Fibroblast of villous mesenchyme (primary cell): ENCODE measurements around the gene SLIT1. TPM values are rescaled to one million over a fixed set of nuclear protein-coding genes. Genes with fewer than 3 reads are reported as not detected.

Source experiments
- DNase-seq: peaks from one replicate; pipeline ENCODE4 v3.0.0-alpha.2; 2010; ENCODE audit warnings: low read depth
- H3K4me3 ChIP-seq: 2 replicates; pipeline ENCODE4 v1.5.1; 2011; ENCODE audit warnings: low read depth, mild to moderate bottlenecking, low read length
- total RNA-seq: library from RNA; depleted of rRNA; stranded (reverse); fragments of >200 nt; gene quantifications from 2 replicates; pipeline ENCODE4 v1.2.3, GENCODE V29; 2012
- TF ChIP-seq, protein P1 (sequence below): IDR thresholded peaks from 2 replicates; pipeline ENCODE4 v1.5.1; 2012; ENCODE audit warnings: low read depth, mild to moderate bottlenecking, low read length; ENCODE audit not compliant: insufficient read depth

SLIT1 gene
- total RNA-seq, 1 donor = not detected

DNA sequence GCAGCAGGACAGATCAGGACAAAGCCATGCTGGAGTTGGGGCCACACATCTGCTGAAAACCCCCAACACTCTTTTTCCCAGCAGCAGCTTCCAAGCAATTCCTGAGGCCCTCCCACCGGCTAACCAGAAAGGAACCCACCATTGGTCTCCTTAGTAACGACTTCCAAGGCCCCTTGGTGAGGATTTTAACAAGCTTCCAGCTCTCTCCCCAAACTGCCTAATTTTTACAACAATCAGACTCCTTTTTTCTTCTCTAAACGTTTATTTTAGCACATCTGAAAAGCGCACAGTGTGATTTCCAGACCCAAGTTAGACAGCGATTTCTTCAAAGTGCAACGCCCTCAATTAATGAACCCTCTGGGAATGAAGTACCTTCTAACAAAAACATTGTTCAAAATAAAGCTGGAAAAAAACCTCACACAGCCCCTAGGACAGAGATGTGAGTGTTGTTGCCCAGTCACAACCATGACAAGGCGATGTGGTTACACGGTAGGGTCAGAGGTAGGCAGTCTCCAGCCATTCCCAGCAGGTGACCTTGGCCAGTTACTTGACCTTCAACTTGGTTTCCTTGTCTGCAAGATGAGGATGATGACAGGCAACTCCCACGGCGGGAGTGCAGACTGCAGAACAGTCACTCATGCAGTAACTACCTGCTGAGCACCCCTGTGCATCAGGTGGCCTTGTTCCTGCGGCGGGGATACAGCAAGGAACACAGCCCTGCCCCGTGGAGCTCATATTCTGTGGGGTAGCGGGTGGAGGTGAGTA is 82.3 kb downstream of the SLIT1 start:
- no peak overlapping the region for H3K4me3 ChIP-seq
- TF ChIP-seq, protein P1, sequence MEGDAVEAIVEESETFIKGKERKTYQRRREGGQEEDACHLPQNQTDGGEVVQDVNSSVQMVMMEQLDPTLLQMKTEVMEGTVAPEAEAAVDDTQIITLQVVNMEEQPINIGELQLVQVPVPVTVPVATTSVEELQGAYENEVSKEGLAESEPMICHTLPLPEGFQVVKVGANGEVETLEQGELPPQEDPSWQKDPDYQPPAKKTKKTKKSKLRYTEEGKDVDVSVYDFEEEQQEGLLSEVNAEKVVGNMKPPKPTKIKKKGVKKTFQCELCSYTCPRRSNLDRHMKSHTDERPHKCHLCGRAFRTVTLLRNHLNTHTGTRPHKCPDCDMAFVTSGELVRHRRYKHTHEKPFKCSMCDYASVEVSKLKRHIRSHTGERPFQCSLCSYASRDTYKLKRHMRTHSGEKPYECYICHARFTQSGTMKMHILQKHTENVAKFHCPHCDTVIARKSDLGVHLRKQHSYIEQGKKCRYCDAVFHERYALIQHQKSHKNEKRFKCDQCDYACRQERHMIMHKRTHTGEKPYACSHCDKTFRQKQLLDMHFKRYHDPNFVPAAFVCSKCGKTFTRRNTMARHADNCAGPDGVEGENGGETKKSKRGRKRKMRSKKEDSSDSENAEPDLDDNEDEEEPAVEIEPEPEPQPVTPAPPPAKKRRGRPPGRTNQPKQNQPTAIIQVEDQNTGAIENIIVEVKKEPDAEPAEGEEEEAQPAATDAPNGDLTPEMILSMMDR = no peak
- no peak for DNase-seq

DNA sequence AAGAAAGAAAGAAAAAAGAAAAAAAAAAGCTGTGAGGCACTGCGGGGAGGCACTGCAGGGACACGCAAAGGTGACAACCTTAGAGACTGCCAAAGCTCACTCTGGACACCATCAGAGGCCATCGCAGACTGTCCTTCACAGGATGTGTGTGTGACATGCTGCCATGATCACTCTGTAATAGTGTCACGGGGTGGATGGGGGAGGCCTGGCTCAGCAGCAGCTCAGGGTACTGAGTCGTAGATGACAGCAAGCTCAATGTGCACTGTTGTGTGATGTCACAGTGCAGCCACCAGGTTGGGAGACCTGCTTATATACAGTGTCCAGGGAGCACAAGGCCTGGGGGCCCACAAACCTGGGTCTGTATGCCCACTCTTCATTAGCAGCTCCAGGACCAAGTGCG is 83.3 kb downstream of the SLIT1 start:
- TF ChIP-seq, protein P1 = no peak
- no peak for DNase-seq

DNA sequence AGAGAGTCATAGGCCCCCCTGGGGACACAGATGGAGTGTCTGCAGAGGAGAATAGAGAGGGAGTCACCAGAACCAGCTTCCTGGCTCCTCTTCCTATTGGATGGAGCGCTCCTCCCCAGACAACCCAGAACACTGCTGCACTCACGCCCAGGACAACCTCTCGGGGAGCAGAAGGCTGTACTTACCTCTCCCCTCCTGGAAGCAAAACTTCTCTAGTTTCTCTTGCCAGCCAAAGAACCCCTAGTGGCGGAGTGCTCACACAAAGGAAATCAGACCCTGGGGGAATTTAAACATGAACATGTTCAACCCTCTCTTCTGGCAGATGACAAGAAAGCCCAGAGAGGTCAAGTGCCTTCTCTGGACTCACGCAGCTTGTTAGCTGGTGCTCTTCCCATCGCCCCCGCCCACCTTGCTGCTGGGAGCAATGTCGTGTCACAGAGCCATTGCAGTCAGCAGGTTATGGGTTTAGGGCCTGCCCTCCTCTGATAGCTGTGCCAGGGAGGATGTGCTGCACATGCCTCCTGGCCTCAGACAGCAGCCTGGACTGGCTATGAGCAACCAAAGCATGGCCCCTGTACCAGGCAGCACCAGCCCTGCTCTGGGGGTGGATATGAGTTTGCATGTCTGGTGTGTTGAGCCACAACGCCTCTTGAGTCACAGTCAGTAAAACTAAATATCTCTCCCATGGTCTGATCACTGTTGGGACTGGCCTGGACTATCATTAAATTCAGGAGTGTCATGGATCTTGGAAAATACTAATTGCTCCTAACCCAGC is 84.4 kb downstream of the SLIT1 start:
- TF ChIP-seq, protein P1 = no peak
- DNase-seq = no peak
- no peak overlapping the region for H3K4me3 ChIP-seq

More for the DNA sequence above, 83.3 kb downstream of the SLIT1 start:
- H3K4me3 ChIP-seq = no peak overlapping the region

DNA sequence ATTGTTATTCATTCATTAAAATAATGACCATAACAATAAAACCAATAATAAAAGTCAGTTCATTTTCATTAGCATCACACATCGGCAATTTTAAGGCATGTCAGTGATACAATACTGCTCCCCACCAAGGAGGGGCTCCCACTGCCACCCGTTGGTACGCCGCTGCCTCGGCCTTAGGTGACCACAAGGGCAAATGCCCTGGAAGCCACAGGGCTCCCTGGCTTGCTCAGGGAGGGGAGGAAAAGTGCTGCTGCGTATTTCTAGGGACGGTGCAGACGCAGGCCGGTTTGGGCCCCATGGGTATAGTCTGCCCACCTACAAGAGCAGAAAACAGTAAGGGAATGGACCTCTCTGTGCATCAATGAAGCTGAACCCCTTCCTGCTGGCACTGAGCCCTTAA is 85.1 kb downstream of the SLIT1 start:
- TF ChIP-seq, protein P1 = no peak

DNA sequence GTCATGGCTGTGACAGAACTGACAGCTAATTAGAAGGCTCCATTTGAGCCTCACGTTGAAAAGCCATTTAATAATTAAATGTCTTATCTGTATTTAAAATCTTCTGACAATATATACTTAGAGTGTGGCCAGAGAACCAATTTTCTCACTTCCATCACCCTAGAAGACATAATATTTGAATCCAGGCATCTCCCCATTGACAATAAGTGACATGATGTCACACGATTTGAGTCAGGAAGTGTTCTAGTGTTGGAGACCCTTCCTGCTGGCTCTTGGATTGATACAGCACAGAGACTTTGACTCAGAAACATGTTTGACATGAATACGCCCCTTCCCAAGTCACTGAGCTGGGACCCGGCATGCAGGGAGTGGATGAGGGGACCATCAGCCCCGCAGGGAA is 85.9 kb downstream of the SLIT1 start:
- TF ChIP-seq, protein P1 = no peak
- no peak overlapping the region for H3K4me3 ChIP-seq
- no peak for DNase-seq

More for the DNA sequence above, 85.1 kb downstream of the SLIT1 start:
- no peak overlapping the region for H3K4me3 ChIP-seq
- DNase-seq = no peak

DNA sequence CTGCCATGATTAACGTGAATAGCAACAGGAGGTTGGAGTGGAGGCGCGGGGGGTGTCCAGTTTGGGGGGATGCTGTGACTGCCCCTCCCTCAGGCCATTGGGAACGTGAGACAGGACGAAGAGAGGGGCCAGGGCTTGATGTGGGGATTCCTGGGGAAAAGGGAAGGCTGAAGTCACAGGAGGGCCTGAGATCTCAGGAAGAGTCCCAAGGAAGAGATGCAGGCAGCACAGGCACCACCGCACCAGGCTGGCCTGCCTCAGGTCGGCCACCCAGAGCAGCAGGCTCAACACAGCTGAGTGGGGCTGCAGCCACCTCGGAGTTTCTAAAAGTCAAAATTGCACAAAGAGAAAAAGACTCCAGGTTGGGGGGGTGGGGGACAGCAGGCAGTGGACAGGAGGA is 86.7 kb downstream of the SLIT1 start:
- H3K4me3 ChIP-seq = no peak overlapping the region
- TF ChIP-seq, protein P1 = no peak
- DNase-seq = no peak

DNA sequence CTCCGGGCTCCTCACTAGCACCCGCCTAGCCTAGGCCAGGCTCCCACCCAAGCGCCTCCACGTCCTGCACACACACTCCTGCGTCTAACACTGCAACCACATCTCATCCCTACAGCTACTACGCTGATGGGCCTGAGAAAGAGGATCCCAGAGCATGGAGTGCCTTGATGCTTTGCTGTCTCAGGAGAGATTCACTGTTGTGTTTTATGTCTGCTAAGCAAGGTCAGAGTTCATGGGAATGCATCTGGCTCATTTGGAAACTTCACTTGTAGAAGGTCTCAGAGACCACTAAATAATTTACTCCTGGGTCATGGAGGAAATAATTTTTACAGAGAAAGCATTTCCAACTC is 88.7 kb downstream of the SLIT1 start:
- no peak for DNase-seq
- no peak overlapping the region for H3K4me3 ChIP-seq
- TF ChIP-seq, protein P1 = no peak
